ENCODE measurements around the gene GRID1. TPM values are rescaled to one million over a fixed set of nuclear protein-coding genes. Genes with fewer than 3 reads are reported as not detected.
"Not testable (repeated sequence)": the region's sequence is repeated elsewhere in the genome, so short reads cannot be mapped to it uniquely, and the experiment has no call there.

GRID1 gene
- total RNA-seq, 1 donor from 2014 or later = 0.68 TPM

GRCh38 chr10:86103391-86104101 is 263.0 kb downstream of the GRID1 start:
- peak; percentile 64 for ATAC-seq

- no peak for ATAC-seq
Observed at GRCh38 chr10:86102451-86102850, 264.1 kb downstream of the GRID1 start.

- ATAC-seq = no peak
Observed at GRCh38 chr10:86102031-86102430, 264.6 kb downstream of the GRID1 start.

- ATAC-seq = peak; percentile 62
Observed at GRCh38 chr10:86100581-86101061, 266.0 kb downstream of the GRID1 start.

GRCh38 chr10:86099542-86100334 is 266.9 kb downstream of the GRID1 start:
- no peak for ATAC-seq

GRCh38 chr10:86098187-86098881 is 268.3 kb downstream of the GRID1 start:
- no peak for ATAC-seq

- not testable (repeated sequence) for ATAC-seq
Observed at GRCh38 chr10:86095061-86095460, 271.5 kb downstream of the GRID1 start.

- ATAC-seq = not testable (repeated sequence)
Observed at GRCh38 chr10:86092311-86092710, 274.3 kb downstream of the GRID1 start.

GRCh38 chr10:86091216-86091615 is 275.4 kb downstream of the GRID1 start:
- ATAC-seq = no peak

GRCh38 chr10:86090807-86091206 is 275.8 kb downstream of the GRID1 start:
- ATAC-seq = no peak

- ATAC-seq = no peak
Observed at GRCh38 chr10:86087716-86088115, 278.9 kb downstream of the GRID1 start.

- no peak for ATAC-seq
Observed at GRCh38 chr10:86086418-86086817, 280.2 kb downstream of the GRID1 start.

GRCh38 chr10:86085686-86086085 is 280.9 kb downstream of the GRID1 start:
- no peak for ATAC-seq

GRCh38 chr10:86085136-86085535 is 281.5 kb downstream of the GRID1 start:
- ATAC-seq = no peak

- no peak for ATAC-seq
Observed at GRCh38 chr10:86084585-86084984, 282.0 kb downstream of the GRID1 start.

GRCh38 chr10:86083664-86084175 is 282.9 kb downstream of the GRID1 start:
- no peak for ATAC-seq

GRCh38 chr10:86083206-86083605 is 283.4 kb downstream of the GRID1 start:
- ATAC-seq = no peak

GRCh38 chr10:86082556-86082955 is 284.0 kb downstream of the GRID1 start:
- ATAC-seq = no peak

GRCh38 chr10:86079088-86079487 is 287.5 kb downstream of the GRID1 start:
- ATAC-seq = peak; percentile 37

GRCh38 chr10:86078639-86079035 is 288.0 kb downstream of the GRID1 start:
- ATAC-seq = peak; percentile 9

- no peak for ATAC-seq
Observed at GRCh38 chr10:86077871-86078638, 288.5 kb downstream of the GRID1 start.

GRCh38 chr10:86077271-86077670 is 289.3 kb downstream of the GRID1 start:
- no peak for ATAC-seq
